ENCODE measurements around the gene TNFRSF19.
"Not testable (repeated sequence)": the region's sequence is repeated elsewhere in the genome, so short reads cannot be mapped to it uniquely, and the experiment has no call there.

The TNFRSF19 gene

DNA sequence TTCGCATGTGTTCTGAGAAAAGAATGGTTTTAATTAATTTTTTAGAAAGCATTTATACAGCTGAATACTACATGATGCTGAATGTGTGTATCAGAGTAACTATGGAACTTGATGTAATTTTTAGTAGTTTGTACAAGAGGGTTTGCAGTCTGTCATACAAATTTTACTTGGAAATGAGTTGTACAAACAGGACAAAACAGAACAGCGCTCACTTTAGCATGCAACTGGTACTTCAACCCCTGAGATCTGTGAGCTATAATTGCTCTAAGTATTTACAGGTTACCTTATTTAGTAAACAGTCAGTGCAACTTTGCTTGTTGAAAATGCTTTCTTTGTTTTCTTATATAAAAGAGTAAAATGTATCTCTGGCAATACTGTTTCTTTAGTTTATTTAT lies 706 bp downstream of the TNFRSF19 start:
- no peak for DNase-seq

DNA sequence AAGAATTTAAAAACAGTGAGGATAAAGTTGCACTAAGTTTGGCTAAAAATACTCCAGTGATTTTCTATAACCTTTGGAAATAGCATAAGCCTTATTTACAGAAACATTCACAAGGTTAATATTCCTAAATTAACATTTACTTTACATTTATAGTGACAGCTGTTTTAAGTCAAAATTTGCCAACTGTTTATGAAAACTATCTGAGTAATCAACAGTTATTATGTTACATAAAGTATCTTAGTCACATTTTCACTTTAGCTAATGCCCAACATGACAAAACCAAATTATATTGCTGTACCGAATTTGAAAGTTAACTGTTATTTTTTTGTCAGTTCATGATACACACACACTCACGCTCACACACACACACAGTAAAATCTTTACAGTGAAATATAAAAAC lies 1.2 kb downstream of the TNFRSF19 start:
- DNase-seq, result no peak

DNA sequence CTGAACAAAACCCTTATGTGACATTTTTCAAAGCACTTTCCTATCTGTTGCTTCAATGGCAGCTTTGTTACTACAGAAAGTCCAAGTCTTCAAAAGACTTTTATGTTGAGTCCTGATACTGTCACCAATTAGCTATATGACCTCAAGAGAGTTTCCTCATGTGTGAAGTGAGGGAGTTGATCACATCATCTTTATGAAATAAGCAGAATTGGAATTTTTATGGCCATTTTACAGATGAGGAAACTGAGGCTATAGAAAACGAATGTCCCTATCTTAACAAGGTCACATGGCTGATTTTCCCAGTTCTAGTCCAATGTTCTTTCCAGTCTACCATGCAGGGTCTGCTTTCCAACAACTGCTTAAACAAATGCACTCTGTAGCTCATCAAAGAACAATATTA lies 2.6 kb downstream of the TNFRSF19 start:
- no peak for DNase-seq

DNA sequence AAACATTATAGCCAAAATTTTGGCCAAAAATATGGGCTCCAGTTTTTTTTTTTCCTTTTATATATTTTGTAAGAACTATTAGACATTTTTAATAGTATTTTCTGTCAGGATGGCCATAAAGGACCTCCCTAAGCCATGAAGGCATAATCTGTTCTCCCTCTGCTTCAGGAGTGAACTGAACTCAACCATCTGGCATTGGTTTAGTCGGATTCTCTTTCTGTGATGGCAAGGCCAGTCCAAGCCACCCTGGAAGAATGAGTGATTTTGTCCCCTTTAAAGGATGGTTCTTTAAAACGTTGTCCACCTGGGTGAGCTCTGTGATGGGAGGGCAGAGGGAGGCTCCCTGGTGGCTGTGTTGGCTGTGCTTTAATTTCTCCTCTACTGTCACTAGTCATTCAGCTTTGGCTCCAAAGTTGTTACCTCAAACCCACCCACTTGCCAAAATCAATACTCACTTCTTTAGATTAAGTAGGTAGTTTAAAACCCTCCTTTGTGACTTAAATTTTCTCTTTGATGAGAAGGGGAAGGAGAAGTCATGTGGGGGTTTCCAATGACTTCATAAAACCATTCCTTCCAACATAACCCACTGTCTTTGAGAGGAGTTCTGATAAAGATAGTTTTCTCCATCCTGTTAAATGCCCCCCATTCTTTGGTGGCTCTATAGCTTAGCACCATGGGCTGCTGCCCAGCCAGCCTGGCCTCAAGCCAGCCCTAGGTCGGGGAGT lies 4.4 kb downstream of the TNFRSF19 start:
- no peak for DNase-seq

DNA sequence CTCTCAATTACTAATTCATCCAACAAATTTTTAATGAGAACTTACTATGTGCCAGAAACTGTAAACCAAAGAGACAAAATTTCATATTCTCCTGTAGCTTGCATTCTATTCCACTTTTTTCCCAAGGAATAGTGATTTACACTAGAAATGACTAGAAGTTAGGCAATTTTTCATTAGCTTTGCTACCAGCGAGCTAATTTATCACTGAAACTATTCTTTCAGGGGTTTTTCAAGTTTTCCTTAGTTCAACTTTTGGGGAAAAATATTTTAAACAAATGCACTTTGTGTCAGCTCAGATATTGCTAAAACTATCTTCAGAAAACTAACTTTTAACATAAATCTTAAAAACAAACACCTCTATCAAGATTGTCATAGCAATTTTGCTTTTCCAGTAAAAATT lies 5.4 kb downstream of the TNFRSF19 start:
- DNase-seq, result no peak

DNA sequence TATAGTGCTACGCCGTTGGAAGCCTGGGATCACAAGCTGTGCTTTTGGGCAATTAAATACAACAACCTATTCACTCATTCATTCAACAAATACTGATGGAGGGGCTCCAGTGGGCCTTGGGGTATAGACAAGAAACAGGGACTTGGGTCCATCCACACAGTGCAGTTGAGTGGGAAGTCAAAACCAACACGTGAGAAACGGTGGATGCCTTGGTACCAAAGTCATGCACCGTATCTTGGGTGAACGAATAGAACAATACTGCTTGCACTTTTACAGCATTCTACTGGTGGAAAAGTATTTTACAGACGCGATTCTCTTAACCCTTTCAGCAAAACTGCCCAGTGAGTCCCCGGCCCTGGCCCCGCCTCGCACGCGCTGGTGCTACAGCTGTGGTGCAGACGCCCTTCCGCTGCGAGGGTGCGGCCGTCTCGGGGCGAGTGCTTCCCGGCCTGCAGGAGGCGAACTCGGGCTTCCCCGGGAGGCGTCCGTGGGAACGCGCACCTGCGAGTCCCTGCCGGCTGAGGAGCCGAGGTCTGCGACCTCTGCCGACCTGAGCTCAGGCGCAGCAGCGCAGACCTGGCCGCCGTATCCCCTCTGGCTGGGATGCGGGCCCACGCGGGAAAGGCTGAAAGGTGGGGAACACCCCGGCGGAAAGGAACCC lies 8.3 kb downstream of the TNFRSF19 start:
- DNase-seq, result peak; percentile 82

DNA sequence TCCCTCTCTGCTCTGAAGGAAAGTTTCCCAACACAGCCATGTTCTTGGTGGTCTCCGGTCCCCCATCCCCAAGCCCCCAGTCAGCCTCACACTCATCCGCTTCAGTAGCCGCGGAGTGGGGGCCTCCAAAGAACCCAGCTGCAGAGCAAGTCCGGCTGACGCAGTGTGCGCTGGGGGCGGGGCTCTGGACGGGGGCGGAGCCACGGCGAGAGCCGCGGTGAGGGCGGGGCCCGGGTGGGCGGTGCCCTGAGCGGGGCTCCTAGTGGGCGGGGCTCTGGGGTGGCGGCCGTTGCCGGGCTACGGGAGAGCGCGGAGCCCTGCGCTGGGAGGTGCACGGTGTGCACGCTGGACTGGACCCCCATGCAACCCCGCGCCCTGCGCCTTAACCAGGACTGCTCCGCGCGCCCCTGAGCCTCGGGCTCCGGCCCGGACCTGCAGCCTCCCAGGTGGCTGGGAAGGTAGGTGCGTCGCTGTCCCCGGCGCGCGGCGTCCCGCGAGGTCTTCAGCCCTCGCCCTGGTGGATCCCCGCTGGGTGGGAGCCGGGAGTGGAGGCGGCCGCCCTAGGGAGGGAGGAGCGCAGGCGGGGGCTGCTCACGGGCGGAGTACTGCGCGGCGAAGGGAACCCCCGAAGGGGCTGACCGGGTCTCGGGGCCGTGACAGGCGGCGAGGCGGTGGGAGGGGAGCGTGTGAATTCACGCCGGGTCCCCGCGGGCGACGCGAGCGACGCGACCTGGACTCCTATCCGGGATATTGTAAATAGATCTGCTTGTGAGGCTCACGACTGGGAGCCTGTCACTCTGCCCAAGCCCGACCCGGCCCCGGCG lies 9.1 kb downstream of the TNFRSF19 start:
- peak; percentile 96 for DNase-seq

DNA sequence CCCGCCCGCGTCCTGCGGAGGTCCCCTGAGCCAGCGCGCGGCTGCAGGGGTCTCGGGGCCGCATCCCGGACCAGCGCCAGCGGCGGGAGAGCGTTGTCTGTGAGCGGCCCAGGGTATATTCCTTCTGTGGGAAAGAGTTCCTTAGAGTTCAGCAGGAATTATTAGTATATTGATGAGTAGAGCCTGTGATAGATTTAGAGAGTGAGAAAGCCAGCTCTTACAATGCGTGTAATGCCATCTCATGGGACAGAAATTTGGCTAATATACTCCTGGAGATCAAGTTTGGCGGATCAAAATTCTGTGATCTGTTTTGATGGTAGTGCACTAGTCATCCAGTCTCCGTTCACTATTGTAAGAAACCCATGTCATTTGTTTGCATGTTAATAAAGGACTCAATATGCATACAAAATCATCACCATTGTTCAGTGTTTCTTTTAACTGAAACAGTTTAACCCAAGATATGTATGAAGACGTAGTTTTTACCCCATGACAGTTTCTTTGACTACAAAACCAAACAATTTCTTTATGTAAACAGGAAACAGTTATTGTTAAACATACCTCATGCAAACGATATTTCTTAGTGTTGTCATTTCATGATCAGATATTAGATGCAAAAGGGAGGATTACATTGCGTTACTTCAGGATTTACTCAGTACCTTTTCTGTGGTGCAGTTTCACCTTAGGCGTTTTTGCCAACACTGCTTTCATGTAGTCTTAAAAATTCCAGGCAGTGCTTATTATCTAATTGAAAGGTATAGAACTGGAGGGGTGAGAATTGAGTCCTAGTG lies 9.9 kb downstream of the TNFRSF19 start:
- DNase-seq, result no peak

DNA sequence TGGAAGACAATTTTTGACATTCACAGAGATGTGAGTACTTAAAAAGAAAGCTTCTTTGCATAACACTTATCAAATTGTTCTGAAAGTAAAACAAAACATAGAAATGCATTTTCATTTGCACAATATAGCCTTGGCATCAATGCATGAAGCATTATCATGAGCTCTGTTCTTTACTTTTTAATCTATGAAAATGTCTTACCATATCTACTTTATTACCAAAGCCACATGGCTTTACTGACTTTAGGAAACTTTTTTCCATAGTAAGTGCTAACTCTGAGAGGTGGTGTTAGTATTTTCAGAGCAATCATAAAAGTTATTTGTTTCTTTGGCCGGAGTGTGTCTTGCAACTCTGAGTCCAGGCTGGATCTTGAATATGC lies 10.5 kb downstream of the TNFRSF19 start:
- no peak for DNase-seq

DNA sequence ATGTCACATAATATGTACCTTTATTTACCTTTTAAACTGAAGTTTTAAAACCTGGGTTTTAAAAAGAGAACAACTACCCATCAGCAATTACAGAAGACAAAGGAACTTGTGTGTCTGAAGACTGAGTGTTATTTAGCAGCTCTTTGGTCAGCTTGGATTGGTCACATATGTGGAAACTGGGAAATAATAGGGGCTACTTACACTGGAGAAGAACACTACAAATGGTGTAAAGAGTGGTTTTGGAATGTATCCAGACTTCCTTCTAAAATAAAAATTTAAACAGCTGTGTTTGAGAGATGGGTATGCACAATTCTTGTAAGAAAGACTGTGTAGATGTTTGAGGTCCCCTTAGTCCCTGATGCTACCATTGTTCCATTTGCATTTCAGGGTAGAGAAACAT lies 13.3 kb downstream of the TNFRSF19 start:
- no peak for DNase-seq

DNA sequence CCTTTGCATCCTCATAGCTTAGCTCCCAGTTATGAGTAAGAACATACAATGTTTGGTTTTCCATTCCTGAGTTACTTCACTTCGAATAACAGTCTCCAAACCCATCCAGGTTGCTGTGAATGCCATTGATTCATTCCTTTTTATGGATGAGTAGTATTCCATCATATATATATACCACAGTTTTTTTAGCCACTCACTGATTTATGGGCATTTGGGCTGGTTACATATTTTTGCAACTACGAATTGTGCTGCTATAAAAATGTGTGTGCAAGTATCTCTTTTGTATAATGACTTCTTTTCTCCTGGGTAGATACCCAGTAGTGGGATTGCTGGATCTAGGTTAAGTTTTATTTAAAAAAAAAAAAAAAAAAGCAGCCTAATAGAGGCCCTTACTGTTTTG lies 14.1 kb downstream of the TNFRSF19 start:
- no peak for DNase-seq

DNA sequence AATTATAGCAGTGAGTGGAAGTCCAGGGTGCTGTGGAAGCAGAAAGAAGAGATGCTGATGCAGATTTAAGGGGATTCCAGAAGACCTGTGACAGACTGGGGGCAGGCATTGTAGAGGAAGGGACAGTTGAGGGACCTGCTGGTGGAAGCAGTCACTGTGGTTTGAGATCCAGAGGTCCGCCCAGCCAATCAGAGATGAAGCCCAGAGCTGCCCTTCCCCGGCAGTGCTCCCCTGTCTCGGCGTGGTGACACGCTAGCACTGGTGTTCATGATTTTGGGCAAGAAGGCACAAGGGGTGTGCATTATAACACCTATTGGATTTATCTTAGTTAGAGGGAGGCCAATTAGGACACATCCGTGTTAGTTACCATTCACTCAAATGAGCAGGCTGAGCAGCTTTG lies 16.1 kb downstream of the TNFRSF19 start:
- DNase-seq, result no peak

DNA sequence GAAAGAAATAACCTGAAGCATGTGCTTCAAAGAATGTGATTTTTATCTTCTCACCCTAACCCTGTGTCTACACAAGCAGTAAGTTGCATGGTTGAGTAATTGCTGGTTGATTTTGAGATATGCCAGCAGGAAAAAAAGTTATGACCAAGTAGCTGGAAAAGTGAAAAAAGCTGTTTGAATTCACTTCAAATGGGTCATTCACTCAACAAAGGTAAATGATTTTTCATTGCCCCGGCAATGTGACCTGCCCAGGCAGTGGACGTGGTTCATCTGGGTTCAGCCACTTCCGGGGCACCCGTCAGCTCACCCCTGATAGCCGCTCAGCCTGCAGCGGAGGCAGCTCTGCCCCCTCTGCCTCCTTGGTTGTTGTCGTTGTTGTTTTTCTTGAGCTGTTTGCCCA lies 18.5 kb downstream of the TNFRSF19 start:
- no peak for DNase-seq

DNA sequence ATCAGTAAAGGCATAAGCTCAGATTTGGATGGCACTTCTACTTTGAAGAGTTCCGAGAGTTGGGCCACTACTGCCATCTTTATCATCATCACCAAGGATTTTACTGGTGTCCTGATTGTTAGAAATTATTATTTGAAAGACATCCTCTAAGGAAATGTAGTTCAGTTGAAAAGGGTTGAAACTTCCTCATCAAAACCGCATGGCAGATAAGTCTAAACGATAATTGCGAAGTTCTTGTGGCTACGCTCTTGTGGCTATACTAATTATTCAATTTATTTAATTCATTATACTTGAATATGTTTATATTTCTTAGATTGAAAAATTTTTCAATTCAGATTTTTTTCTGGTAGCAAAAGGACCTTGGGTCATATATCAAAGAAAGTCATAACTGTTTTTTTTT lies 22.4 kb downstream of the TNFRSF19 start:
- DNase-seq, result no peak

DNA sequence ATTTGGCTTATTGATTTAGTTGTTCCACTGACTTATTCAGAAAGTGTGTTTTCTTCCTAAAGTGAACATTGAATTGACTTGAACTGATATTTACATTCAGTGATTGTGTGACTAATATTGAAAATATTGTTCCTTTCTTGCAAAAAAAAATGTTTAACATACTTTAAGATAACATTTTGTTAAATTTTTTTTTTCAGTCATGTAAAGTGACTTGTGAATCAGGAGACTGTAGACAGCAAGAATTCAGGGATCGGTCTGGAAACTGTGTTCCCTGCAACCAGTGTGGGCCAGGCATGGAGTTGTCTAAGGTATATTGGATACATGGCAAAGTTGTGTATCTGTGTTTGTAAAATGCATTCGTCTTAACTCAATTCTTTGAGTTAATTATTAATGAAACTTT lies 22.9 kb downstream of the TNFRSF19 start:
- DNase-seq, result no peak

DNA sequence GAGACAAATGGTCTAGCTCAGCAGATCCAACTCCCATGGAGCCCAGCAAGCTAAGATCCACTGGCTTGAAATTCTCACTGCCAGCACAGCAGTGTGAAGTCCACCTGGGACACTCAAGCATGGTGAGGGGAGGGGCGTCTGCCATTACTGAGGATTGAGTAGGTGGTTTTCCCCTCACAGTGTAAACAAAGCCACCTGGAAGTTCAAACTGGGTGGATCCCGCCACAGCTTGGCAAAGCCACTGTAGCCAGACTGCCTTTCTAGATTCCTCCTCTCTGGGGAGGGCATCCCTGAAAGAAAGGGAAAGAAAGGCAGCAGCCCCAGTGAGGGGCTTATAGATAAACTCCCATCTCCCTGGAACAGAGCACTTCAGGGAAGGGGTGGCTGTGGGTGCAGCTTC lies 24.1 kb downstream of the TNFRSF19 start:
- not testable (repeated sequence) for DNase-seq

DNA sequence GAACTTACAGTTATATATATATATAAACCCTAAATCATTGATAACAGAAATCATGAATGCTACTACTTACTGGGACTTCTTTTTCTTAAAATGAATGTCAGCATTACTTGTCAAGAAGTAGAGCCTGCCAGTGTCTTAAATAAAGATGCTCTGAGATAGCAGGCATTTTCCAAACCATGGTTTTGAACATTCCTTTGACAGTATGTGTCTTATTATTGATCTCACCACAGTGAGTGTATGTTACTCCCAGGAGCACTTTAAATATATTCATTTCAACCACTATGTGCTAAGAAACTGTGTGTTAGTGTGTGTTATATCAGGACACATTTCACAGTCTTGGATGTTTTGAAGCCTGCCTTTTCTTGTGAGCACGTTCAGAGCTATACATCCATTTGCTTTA lies 28.2 kb downstream of the TNFRSF19 start:
- DNase-seq, result no peak

DNA sequence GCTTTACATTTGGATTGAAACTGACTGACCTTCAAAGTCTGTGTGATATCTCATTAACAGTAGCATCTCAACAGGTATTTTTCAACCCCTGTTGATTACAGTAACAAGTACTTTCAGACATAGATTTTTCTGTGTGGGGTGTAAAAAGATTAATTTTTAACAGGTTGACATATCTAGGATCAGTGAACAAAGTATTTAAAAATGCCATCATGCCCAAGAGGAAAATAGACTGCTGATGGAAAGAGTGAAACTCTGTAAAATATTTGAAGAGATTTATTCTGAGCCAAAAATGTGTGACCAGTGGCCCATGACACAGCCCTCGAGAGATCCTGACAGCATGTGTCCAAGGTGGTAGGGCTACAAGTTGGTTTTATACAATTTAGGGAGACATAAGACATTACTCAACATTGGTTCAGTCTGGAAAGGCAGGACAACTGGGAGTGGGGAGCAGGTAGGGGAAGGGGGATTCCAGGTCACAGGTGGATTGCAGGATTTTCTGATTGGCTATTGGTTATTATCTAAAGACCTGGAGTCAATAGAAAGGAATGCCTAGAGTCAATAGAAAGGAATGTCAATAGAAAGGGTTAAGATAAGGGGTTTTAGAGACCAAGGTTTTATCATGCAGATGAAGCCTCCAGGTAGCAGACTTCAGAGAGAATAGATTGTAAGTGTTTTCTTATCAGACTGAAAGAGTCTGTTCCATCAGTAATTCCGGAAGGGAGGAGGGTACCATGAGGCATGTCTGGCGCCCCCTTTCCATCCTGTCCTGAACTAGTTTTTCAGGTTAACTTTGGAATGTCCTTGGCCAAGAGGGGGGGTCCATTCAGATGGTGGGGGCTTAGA lies 29.1 kb downstream of the TNFRSF19 start:
- DNase-seq, result no peak

DNA sequence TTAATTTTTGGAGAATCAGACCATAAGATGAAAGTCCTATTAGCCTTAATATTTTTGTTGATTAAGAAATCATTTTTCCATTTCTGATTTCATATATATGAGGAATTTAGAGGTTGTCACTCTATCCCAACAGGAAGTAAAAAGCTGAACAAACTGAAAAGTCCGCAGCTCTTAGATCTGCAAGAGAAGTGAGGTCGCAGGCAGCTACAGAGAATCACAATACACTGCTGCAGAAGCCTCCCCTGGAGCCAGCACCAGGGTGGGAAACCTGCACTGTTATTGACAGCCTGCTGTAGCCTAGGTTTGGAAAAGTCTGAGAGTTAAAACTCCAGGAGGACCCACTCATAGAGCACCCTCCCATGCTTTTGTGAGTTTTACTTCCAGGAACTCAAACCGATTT lies 29.9 kb downstream of the TNFRSF19 start:
- no peak for DNase-seq

DNA sequence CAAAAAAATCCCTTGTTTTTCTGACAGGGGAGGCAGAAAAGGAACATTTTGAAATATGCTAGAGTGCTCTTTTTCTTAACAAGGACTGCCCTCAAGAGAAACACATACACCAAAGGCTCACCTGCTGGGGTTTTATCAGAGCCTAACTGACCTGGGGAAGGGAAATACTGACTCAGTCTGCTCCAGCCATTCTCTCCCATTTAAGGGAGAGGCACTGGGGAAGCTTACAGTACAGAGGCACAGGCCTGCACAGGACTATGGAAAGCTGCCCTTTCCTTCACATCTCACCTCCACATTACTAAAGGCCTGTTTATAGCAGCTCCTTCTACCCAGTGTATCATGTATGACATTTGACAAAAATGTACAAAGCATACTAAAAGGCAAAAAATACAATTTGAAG lies 30.3 kb downstream of the TNFRSF19 start:
- DNase-seq, result no peak

DNA sequence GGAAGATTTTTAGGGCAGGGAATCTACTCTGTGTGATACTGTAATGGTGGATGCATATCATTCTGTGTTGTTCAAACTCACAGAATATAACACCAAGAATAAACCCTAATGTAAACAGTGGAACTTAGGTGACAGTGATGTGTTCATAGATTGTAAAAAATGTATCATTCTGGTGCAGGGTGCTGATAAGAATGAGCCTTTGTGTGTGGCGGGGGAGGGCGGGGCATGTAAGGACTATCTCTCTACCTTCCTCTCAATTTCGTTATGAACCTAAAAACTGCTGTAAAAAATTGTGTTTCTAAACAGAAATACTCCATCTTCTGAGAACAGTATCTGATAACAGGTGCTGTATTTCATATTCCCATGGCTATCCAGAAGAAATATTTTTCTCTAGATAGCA lies 35.6 kb downstream of the TNFRSF19 start:
- no peak for DNase-seq

DNA sequence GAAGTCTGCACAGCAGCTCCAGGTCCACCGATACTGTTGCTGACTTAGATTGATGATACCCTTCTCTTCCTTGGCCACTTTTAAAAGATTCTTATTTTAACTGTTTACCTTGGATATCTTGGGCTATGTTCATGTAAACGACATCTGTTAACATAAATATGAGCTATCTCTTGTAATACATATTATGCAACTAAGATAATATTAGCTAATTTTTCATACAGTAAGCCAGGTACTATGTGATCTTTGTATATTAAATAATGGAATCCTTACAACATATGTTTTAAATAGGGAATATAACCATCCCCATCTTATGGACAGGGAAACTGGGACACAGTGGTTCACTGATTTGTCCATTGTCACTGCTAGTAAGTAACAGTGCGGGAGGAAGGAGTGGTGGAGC lies 37.9 kb downstream of the TNFRSF19 start:
- no peak for DNase-seq
